ENCODE data around the gene GUCA1A. TPM values are rescaled to one million over a fixed set of nuclear protein-coding genes. Genes with fewer than 3 reads are reported as not detected.

The GUCA1A gene
- total RNA-seq, 6 experiments from 2014 or later: not detected

DNA sequence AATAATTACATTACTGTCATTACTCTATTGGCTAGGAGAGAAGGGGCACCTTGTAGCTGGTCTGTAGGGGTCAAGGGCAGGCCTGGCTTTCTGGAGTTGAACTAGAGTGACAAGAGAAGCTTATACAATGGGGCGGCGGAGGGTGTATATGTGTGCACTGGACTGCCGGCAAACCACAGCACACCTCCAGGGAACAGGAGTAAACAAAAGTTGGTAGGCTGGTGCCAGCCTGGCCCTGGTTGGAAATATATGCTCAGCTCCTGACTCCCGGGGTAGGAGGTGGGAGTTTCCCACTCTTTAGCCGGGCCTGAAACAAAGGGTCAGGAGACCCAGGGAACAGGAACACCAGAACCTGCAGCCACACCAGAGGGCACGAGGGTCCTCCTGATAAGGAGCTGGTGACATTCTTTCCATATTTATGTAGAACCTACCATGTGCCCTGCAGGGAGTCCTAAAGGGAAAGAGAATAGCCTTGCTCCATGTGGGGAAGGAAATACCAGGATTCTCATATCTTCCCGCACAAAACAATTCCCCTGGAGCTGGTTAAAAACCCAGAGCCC is 35.9 kb upstream of the GUCA1A start:
- no peaks in the 10 kb centered on the region for H3K9me3 ChIP-seq
- no peaks in the 10 kb centered on the region for H3K4me1 ChIP-seq
- no peaks in the 10 kb centered on the region for H3K36me3 ChIP-seq
- TF ChIP-seq, protein P1, sequence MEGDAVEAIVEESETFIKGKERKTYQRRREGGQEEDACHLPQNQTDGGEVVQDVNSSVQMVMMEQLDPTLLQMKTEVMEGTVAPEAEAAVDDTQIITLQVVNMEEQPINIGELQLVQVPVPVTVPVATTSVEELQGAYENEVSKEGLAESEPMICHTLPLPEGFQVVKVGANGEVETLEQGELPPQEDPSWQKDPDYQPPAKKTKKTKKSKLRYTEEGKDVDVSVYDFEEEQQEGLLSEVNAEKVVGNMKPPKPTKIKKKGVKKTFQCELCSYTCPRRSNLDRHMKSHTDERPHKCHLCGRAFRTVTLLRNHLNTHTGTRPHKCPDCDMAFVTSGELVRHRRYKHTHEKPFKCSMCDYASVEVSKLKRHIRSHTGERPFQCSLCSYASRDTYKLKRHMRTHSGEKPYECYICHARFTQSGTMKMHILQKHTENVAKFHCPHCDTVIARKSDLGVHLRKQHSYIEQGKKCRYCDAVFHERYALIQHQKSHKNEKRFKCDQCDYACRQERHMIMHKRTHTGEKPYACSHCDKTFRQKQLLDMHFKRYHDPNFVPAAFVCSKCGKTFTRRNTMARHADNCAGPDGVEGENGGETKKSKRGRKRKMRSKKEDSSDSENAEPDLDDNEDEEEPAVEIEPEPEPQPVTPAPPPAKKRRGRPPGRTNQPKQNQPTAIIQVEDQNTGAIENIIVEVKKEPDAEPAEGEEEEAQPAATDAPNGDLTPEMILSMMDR (IDR thresholded peaks at IDR 0.05): no peak
- no peak for TF ChIP-seq POLR2A (IDR thresholded peaks at IDR 0.05)
- H3K27me3 ChIP-seq: peaks cover 0 to under 1% of the 10 kb centered on the region in 2 donors
- 75% methylated on average over 6 of the region's 7 CpGs for WGBS (ENCODE audit: insufficient coverage, low coverage, low lambda C conversion rate, missing lambda C conversion rate)
- intact Hi-C loops (cut with DNase I): no loop called here
- DNase-seq (no peak), ATAC-seq (no peak)
- H3K4me3 ChIP-seq: no peak overlapping the region
- H3K27ac ChIP-seq: no peak overlapping the region

- no peaks in the 10 kb centered on the region for H3K9me3 ChIP-seq
- H3K4me3 ChIP-seq: no peak overlapping the region
- peaks cover 0 to 5% of the 10 kb centered on the region in 2 donors for H3K27me3 ChIP-seq
- WGBS (ENCODE audit: insufficient coverage, low coverage, low lambda C conversion rate, missing lambda C conversion rate): 100% methylated on average over 2 of the region's 6 CpGs
- TF ChIP-seq, protein P1 (IDR thresholded peaks at IDR 0.05): no peak
- no peak for TF ChIP-seq POLR2A (IDR thresholded peaks at IDR 0.05)
- H3K36me3 ChIP-seq: no peaks in the 10 kb centered on the region
- peaks cover 0 to 4% (median 0%) of the 10 kb centered on the region in 4 donors for H3K4me1 ChIP-seq
- ATAC-seq (no peak), DNase-seq (no peak)
- no peak overlapping the region for H3K27ac ChIP-seq
- intact Hi-C loops (cut with DNase I): no loop called here
Observed at GRCh38 chr6:42138190-42138589, 35.0 kb upstream of the GUCA1A start.

DNA sequence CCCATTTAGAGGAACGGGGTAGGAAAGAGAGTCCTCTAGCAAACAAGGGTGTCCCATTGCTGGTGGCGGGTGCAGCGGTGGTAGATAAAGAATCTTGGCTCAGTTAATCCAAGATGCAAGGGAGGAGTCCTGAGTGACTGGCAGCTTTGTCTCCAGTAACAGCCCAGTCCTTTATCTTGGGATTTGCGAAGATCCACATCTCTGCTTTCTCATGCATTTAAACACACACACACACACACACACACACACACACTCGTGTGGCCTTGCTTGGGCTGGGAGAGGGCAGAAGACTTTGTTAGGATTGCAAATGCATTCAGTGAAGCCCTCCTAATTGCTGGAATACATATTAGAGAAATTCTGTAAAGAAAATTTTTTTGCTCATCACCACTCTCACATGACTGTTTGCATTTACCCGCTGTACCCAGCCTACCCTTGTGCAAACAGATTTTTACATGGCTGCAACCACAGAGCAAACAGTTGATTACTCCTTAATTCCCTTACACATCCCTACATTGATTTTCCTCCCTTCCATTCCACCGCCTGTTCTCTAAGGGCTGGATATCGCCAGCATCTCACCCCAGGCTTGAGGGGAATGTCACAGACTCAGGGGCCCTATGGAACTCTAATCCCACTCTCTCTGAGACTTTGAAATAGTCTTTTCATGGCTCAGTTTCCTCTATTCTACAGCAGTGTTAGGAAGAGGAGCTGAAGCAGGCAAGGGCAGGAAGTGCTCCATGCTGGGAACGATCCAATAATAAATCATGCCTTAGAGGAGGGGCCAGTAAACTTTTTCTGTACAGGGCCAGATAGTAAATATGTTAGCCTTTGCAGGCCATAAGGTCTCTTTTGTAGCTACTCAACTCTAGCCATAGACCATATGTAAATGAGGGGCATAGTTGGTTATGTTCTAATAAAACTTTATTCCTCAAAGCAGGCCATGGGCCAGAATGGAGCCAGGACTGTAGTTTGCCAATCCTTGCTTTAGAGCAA is 34.2 kb upstream of the GUCA1A start:
- Histone ChIP-seq H3K27ac (no peak overlapping the region), H3K4me3 (no peak overlapping the region)
- ATAC-seq: peak in 2 of 4 donors; percentile 58 to 64

GRCh38 chr6:42140032-42140431 is 33.1 kb upstream of the GUCA1A start:
- no peak for TF ChIP-seq POLR2A (IDR thresholded peaks at IDR 0.05)
- TF ChIP-seq, protein P1 (IDR thresholded peaks at IDR 0.05): no peak
- H3K36me3 ChIP-seq: no peaks in the 10 kb centered on the region
- intact Hi-C loops (cut with DNase I): no loop called here
- H3K27ac ChIP-seq: no peak overlapping the region
- peaks cover 0 to 4% (median 0%) of the 10 kb centered on the region in 4 donors for H3K4me1 ChIP-seq
- no peak overlapping the region for H3K4me3 ChIP-seq
- peaks cover 0 to 5% of the 10 kb centered on the region in 2 donors for H3K27me3 ChIP-seq
- no peaks in the 10 kb centered on the region for H3K9me3 ChIP-seq
- DNase-seq (no peak), ATAC-seq (peak in 2 of 4 donors; percentile 13 to 35)
- WGBS (ENCODE audit: insufficient coverage, low coverage, low lambda C conversion rate, missing lambda C conversion rate): 83% methylated on average over 2 of the region's 5 CpGs

More for the DNA sequence above, 34.2 kb upstream of the GUCA1A start:
- no peaks in the 10 kb centered on the region for H3K36me3 ChIP-seq
- 38% methylated on average over 8 of the region's 9 CpGs for WGBS (ENCODE audit: insufficient coverage, low coverage, low lambda C conversion rate, missing lambda C conversion rate)
- TF ChIP-seq, protein P1 (IDR thresholded peaks at IDR 0.05): no peak
- TF ChIP-seq POLR2A (IDR thresholded peaks at IDR 0.05): no peak
- peaks cover 0 to 4% (median 0%) of the 10 kb centered on the region in 4 donors for H3K4me1 ChIP-seq
- intact Hi-C loops (cut with DNase I): no loop called here
- no peak for DNase-seq
- H3K9me3 ChIP-seq: no peaks in the 10 kb centered on the region
- H3K27me3 ChIP-seq: peaks cover 0 to 5% of the 10 kb centered on the region in 2 donors

Data from right lobe of liver (tissue), 6 donors.